A673 (cell line): ENCODE results near the gene SLC2A9.

Experiments used
- EZH2 ChIP-seq: fragments of 200-600 bp; sonication (generic); IDR thresholded peaks from 2 replicates; pipeline ENCODE4 v1.6.1; 2017; ENCODE audit warnings: borderline replicate concordance, low read depth, mild to moderate bottlenecking, mixed read lengths, antibody characterized with exemption, low read length; ENCODE audit not compliant: poor library complexity, severe bottlenecking
- TF ChIP-seq, protein P1 (sequence below): fragments of 300-800, 200-600 bp; sonication (generic); conservative IDR thresholded peaks from 2 replicates; pipeline ENCODE4 v1.5.1; 2017; ENCODE audit warnings: low read depth, mild to moderate bottlenecking, antibody characterized with exemption, low read length, moderate library complexity, mixed read lengths

DNA sequence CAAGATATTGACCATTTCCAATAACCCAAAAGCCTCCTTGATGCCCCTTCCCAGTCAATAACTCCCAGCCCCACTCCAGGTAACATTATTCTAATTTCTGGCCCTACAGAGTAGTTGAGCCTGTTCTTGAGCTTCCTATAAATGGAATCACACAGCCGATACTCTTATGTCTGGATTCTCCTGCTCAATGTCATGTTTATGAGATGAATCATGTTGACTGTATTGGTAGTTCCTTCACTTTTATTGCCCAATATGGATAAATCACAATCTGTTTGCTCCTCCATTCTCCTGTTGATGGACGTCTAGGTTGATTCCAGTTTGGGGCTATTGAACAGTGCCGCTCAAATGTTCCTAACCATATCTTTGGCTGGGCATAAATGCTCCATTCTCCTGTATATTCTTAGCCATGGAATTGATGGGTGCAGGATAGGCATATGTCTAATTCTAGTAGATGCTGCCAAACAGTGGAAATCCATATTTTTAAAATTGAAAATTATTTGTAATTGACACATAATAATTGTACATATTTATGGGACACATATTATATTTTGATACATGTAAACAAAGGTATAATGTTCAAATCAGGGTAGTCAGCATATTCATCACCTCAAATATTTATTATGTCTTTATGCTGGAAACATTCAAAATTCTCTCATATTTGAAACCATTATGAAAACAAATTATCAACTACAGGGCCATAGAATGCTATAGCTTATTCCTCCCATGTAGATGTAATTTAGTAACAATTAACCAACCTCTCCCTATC is 40.5 kb upstream of the SLC2A9 start:
- TF ChIP-seq, protein P1, sequence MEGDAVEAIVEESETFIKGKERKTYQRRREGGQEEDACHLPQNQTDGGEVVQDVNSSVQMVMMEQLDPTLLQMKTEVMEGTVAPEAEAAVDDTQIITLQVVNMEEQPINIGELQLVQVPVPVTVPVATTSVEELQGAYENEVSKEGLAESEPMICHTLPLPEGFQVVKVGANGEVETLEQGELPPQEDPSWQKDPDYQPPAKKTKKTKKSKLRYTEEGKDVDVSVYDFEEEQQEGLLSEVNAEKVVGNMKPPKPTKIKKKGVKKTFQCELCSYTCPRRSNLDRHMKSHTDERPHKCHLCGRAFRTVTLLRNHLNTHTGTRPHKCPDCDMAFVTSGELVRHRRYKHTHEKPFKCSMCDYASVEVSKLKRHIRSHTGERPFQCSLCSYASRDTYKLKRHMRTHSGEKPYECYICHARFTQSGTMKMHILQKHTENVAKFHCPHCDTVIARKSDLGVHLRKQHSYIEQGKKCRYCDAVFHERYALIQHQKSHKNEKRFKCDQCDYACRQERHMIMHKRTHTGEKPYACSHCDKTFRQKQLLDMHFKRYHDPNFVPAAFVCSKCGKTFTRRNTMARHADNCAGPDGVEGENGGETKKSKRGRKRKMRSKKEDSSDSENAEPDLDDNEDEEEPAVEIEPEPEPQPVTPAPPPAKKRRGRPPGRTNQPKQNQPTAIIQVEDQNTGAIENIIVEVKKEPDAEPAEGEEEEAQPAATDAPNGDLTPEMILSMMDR = no peak
- TF ChIP-seq EZH2 = no peak
